Endothelial cell of umbilical vein (primary cell): ENCODE data around the gene SLAMF1.

ENCODE experiments used
- CTCF ChIP-seq, 2 donors: IDR thresholded peaks; 1 replicate in 1 of 2; 2 replicates in 1 of 2; pipeline ENCODE4 v1.5.1; 2011; ENCODE audit warnings: low read length in 2 of 2, mild to moderate bottlenecking in 2 of 2, moderate library complexity in 2 of 2, control low read depth in 1 of 2, inconsistent platforms in 1 of 2, low read depth in 1 of 2; ENCODE audit not compliant: insufficient read depth in 1 of 2; ENCODE audit errors: extremely low read depth in 1 of 2
- EZH2 ChIP-seq: IDR thresholded peaks from 2 replicates; pipeline ENCODE4 v1.6.1; 2012; ENCODE audit warnings: borderline replicate concordance, low read depth, mild to moderate bottlenecking, moderate library complexity, low read length, inconsistent platforms; ENCODE audit not compliant: severe bottlenecking
- FOS ChIP-seq: IDR thresholded peaks from 2 replicates; pipeline ENCODE4 v1.6.1; 2011; ENCODE audit warnings: mild to moderate bottlenecking, low read length, moderate library complexity, borderline replicate concordance; ENCODE audit not compliant: insufficient read depth
- JUN ChIP-seq: IDR thresholded peaks from 2 replicates; pipeline ENCODE4 v1.6.1; 2011; ENCODE audit warnings: borderline replicate concordance, low read depth; ENCODE audit not compliant: insufficient read length, insufficient read depth
- MAX ChIP-seq: IDR thresholded peaks from 2 replicates; pipeline ENCODE4 v1.6.1; 2011; ENCODE audit not compliant: insufficient read depth, insufficient read length
- MYC ChIP-seq: IDR thresholded peaks from one replicate; pipeline ENCODE4 v1.6.1; 2011; ENCODE audit warnings: mild to moderate bottlenecking, low read depth, low read length
- POLR2A ChIP-seq: IDR thresholded peaks from 2 replicates; pipeline ENCODE4 v1.6.1; 2012; ENCODE audit warnings: low read depth, mild to moderate bottlenecking, control low read depth, low read length
- POLR2AphosphoS5 ChIP-seq: IDR thresholded peaks from 2 replicates; pipeline ENCODE4 v1.6.1; 2012; ENCODE audit warnings: low read depth, mild to moderate bottlenecking, control low read depth, low read length, moderate library complexity; ENCODE audit not compliant: insufficient read depth

GRCh38 chr1:160674415-160674814 is 27.6 kb upstream of the SLAMF1 start:
- no peak for TF ChIP-seq CTCF (IDR thresholded peaks at IDR 0.05; ENCODE audit: extremely low read depth in 1 of 2, insufficient read depth in 1 of 2, low read depth in 1 of 2, low read length in 2 of 2)
- no peak for TF ChIP-seq MAX
- no peak for TF ChIP-seq POLR2A
- TF ChIP-seq FOS: no peak
- no peak for TF ChIP-seq EZH2
- no peak for TF ChIP-seq POLR2AphosphoS5
- TF ChIP-seq JUN: no peak
- no peak for TF ChIP-seq MYC
